CD4-positive, alpha-beta T cell treated with Interleukin-1 beta for 1 hour (primary cell): ENCODE results near the gene TUT4.

Source experiments
- DNase-seq, 2 donors: peaks; one replicate each; pipeline ENCODE4 v3.0.0-alpha.2; 2020 to 2022

TUT4 gene

GRCh38 chr1:52532731-52533327, 20.1 kb downstream of the TUT4 start:
- no peak for DNase-seq

DNA sequence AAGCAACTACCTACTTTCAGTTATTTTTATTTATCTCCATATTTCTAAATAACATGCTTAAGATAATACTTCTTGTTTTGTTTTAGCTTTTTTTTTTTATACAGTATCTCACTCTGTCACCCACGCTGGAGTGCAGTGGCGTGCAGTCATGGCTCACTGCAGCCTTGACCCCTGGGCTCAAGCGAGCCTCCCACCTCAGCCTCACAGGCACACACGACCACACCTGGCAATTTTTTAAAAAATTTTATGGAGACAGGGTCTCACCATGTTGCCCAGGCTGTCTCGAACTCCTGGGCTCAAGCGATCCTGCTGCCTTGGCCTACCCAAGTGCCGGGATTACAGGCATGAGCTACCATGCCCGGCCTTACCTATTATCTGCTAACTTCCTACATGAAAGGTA, 20.6 kb downstream of the TUT4 start:
- no peak for DNase-seq

DNA sequence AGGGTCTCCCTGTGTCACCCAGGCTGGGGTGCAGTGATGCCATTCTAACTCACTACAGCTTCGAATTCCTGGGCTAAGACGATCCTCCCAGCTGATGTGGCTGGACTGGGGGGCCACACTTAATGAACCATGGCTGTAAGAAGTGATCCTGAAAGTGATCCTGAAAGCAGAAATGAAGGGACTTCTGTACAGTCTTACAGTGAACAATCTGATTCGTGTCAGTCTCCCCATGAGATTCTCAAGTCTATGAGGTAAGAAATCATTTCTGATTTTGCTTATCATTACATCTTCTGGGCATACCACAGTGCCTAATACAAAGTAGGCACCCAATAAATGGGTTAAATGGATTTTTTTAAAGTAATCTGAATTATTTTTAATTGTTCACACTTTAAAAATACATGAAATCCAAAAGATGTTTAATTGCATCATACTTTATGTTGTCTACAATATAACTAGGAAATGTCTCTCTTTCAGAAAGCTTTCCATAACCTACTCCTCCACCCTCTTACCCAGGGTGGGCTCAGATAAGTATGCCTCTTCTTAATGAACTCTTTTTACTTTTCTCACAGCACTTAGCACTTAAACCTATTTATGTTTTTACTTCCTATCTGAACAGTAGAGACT, 21.5 kb downstream of the TUT4 start:
- no peak for DNase-seq

GRCh38 chr1:52530563-52531144, 22.2 kb downstream of the TUT4 start:
- no peak for DNase-seq

DNA sequence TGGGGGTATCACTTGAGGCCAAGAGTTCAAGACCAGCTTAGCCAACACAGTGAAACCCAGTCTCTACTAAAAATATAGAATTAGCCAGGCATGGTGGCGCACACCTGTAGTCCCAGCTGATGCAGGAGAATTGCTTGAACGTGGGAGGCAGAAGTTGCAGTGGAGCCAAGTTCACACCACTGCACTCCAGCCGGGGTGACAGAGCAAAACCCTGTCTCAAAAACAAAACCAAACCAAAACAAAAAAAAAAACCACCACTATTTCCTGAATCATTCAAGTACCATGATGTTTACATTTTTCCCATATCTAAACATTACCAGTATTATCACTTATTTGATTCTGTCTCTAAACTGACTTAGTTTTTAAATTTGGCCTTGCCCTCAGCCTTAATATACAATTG, 29.5 kb downstream of the TUT4 start:
- DNase-seq = no peak

- no peak for DNase-seq
These were observed 32.7 kb downstream of the TUT4 start for GRCh38 chr1:52520148-52520547.

- DNase-seq = no peak
These were observed 33.9 kb downstream of the TUT4 start for GRCh38 chr1:52518962-52519361.

- DNase-seq = no peak
These were observed 40.9 kb downstream of the TUT4 start for GRCh38 chr1:52511851-52512615.

GRCh38 chr1:52511439-52511838, 41.5 kb downstream of the TUT4 start:
- no peak for DNase-seq

DNA sequence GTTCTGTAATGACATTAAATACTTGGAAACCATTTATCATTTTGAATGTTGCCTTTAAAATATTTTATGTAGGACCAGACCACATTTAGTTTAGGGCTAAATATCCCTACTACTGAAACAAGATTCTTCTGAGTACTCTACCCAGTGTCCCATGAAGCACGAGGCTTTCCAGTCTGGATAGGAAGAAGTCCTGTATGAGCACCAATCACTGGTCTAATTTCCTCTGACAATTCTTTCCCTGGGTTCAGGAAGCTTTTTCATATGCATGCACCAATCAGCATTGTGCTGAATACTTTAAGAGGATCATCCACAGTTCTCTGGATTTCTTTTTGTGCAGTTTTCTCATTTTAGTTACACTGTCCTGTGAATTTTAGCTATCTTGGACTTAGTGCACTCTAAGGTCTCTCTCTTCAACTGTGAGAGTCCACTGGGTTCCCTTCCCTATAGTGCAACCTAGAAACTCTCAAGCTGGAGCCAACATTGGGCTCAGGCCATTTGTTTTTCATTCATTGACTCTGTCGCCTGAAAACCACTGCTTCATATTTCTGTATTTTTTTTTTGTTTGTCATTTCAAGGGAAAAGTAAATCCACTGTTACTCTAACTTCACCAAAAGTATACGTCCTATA, 45.9 kb downstream of the TUT4 start:
- DNase-seq = no peak

- DNase-seq = no peak
These were observed 46.5 kb downstream of the TUT4 start for GRCh38 chr1:52506349-52506748.

- DNase-seq = no peak
These were observed 48.2 kb downstream of the TUT4 start for GRCh38 chr1:52504720-52505119.

- no peak for DNase-seq
These were observed 49.2 kb downstream of the TUT4 start for GRCh38 chr1:52503706-52504105.

DNA sequence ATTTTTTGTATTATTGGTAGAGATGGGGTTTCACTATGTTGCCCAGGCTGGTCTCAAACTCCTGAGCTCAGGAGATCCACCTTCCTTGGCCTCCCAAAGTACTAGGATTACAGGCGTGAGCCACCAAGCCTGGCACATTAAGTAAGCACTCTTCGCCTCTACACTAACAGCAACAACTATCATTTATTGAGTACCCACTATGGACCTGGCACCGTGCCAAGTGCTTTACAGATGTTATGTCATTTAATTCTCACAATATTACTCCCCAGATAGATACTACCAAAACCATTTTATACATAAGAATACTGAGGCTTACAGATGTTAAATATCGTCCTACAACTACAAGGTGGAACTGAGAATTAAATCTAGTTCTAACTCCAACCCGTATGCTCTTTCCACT, 50.1 kb downstream of the TUT4 start:
- no peak for DNase-seq

GRCh38 chr1:52487632-52488031, 65.3 kb downstream of the TUT4 start:
- DNase-seq = no peak

GRCh38 chr1:52482326-52483004, 70.4 kb downstream of the TUT4 start:
- DNase-seq = no peak

DNA sequence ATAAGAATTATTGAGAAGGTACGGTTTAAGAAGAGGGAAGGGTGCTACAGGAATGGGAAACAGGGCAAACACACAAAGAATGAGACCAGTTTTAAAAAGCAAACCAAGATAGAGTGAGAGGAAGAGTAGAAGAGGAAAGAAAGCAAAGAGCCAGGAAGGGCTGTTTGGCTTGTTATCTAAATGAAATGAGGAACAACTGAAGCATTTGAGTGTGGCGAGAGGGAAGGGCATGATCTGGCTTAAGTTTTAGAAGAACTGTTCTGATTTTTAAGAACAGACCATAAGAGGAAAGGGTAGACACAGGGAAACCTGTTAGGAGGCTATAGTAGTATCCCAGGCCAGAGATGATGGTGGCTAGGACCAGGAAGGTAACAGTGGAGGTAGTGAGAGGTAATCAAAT, 73.8 kb downstream of the TUT4 start:
- no peak for DNase-seq

DNA sequence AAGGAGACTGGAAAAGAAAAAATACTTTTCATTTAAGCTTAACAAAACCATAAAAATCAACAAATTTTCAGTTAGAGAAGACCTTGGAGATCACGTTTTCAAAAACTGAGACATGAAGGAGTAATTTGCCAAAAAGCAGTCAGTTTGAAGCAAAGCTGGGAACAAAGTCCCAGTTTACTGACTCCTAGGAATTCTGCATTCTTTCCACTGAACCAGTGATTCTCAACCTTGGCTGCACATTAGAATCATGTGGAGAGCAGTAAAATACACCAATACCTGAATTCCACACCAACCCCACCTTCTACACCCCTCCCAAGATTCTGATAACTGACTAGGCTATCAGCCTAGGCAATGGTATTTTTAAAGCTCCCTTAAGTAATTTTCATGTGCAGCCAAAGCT, 75.0 kb downstream of the TUT4 start:
- no peak for DNase-seq

DNA sequence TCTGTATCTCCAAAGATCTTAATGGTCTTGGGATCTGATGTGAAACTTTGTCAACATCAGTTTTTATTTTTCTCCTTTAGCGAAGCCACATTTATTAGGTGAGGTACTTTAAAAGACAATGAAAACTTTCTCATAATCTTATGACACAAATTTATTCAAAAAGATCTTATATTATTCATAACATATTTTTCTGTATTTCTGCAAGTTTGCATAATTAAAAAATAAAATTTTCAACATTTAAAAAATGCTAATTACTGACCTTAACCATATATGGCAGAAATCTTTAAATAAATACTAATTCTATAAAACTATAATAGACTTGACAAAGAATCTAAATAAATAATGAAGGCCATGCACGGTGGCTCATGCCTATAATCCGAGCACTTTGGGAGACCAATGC, 75.9 kb downstream of the TUT4 start:
- DNase-seq = no peak

DNA sequence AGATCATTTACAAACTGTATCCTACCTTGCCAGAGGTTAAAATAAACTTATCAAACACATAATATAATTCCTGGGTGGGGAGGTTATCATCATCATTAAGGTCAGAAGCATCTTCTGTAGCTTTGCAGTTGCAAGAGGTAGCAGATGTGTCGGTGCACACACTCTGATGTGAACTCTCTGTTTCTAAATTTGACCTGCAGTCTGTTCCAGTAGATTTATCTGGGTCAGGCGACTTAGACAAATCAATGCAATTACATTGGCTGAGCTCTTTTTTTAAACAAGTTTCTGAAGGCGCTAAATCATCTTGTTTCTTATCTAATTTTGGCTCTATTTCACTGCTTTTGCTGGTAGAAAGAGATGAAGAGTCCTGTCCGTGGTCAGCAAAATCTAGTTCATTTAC, 78.1 kb downstream of the TUT4 start:
- DNase-seq = no peak

- DNase-seq = no peak
These were observed 79.9 kb downstream of the TUT4 start for GRCh38 chr1:52473039-52473438.

GRCh38 chr1:52472384-52472783, 80.5 kb downstream of the TUT4 start:
- DNase-seq = no peak

- DNase-seq = no peak
These were observed 83.8 kb downstream of the TUT4 start for GRCh38 chr1:52469108-52469507.
